Smooth muscle cell (in vitro differentiated cells): ENCODE data around the gene GPRC5B. TPM values are rescaled to one million over a fixed set of nuclear protein-coding genes. Genes with fewer than 3 reads are reported as not detected.
A peak's percentile ranks its signal among the peaks of the same experiment; 100 is the strongest.

ENCODE experiments used
- DNase-seq: peaks from one replicate; lab custom pipeline; 2025; ENCODE audit not compliant: unreplicated experiment; lab: John Stamatoyannopoulos, UW
- H2AFZ ChIP-seq: fragments of 200-600 bp; sonication (generic); 2 replicates; pipeline ENCODE4 v1.6.0; 2016; ENCODE audit warnings: antibody characterized with exemption, low read depth, mild to moderate bottlenecking
- H3F3A ChIP-seq: fragments of 200-600 bp; sonication (generic); 2 replicates; pipeline ENCODE4 v1.6.0; 2017; ENCODE audit warnings: antibody characterized with exemption, low read depth
- H3K27ac ChIP-seq: fragments of 200-600 bp; sonication (generic); 2 replicates; pipeline ENCODE4 v1.5.1; 2016; ENCODE audit warnings: low read depth, mild to moderate bottlenecking
- H3K27me3 ChIP-seq: fragments of 200-600 bp; sonication (generic); 2 replicates; pipeline ENCODE4 v1.6.1; 2016; ENCODE audit warnings: low read depth, mild to moderate bottlenecking
- H3K36me3 ChIP-seq: fragments of 200-600 bp; sonication (generic); 2 replicates; pipeline ENCODE4 v1.5.1; 2016; ENCODE audit warnings: low read depth
- H3K4me1 ChIP-seq: fragments of 200-600 bp; sonication (generic); 2 replicates; pipeline ENCODE4 v1.5.1; 2016; ENCODE audit warnings: low read depth
- H3K4me2 ChIP-seq: fragments of 200-600 bp; sonication (generic); 2 replicates; pipeline ENCODE4 v1.6.0; 2016; ENCODE audit warnings: mild to moderate bottlenecking
- H3K4me3 ChIP-seq: fragments of 200-600 bp; sonication (generic); 2 replicates; pipeline ENCODE4 v1.5.1; 2016; ENCODE audit warnings: mild to moderate bottlenecking
- H3K79me2 ChIP-seq: fragments of 200-600 bp; sonication (generic); 2 replicates; pipeline ENCODE4 v1.6.0; 2016; ENCODE audit warnings: low read depth, mild to moderate bottlenecking
- H3K9ac ChIP-seq: fragments of 200-600 bp; sonication (generic); 2 replicates; pipeline ENCODE4 v1.6.0; 2016; ENCODE audit warnings: low read depth
- H3K9me3 ChIP-seq: fragments of 200-600 bp; sonication (generic); replicated peaks from 2 replicates; pipeline ENCODE4 v1.5.1; 2016; ENCODE audit warnings: low read depth
- H4K20me1 ChIP-seq: fragments of 200-600 bp; sonication (generic); 2 replicates; pipeline ENCODE4 v1.6.0; 2016; ENCODE audit warnings: low read depth
- WGBS: methylation state at CpG from one replicate; pipeline ENCODE4 v1.1.7; 2016; ENCODE audit warnings: low lambda C conversion rate; 5-methylcytosine and 5-hydroxymethylcytosine counted together
- polyA plus RNA-seq: library from polyadenylated mRNA; unstranded; fragments of >200 nt; fragmentation: Nextera tagmentation; extraction: Ambion mirVana; gene quantifications from 2 replicates; pipeline ENCODE4 v1.2.1, GENCODE V29; 2016
- total RNA-seq: library from RNA; depleted of rRNA; stranded (reverse); fragments of >200 nt; gene quantifications from 2 replicates; pipeline ENCODE4 v1.2.3, GENCODE V29; 2014
- TF ChIP-seq, protein P1 (sequence below): fragments of 200-600 bp; sonication (generic); IDR thresholded peaks from 2 replicates; pipeline ENCODE4 v1.5.1; 2017; ENCODE audit warnings: borderline replicate concordance, mild to moderate bottlenecking, antibody characterized with exemption; ENCODE audit not compliant: insufficient read depth, poor library complexity, severe bottlenecking

Gene GPRC5B
- total and polyA plus RNA-seq, 2 experiments from 2014 or later = 7.8 to 18.9 TPM

GRCh38 chr16:19822533-19822932 lies 62.1 kb downstream of the GPRC5B start:
- no peaks in the 10 kb centered on the region for H4K20me1 ChIP-seq
- no peaks in the 10 kb centered on the region for H3K36me3 ChIP-seq
- DNase-seq = no peak
- H3K27me3 ChIP-seq = no peaks in the 10 kb centered on the region
- H3K9ac ChIP-seq = no peak overlapping the region
- no peak overlapping the region for H3K4me3 ChIP-seq
- no peaks in the 10 kb centered on the region for H3K4me1 ChIP-seq
- H3K4me2 ChIP-seq = peak overlapping the region; percentile 54
- H3F3A ChIP-seq = no peaks in the 10 kb centered on the region
- no peaks in the 10 kb centered on the region for H3K9me3 ChIP-seq
- 43% methylated on average over 2 of the region's 2 CpGs for WGBS
- H2AFZ ChIP-seq = no peak overlapping the region
- no peaks in the 10 kb centered on the region for H3K79me2 ChIP-seq
- TF ChIP-seq, protein P1, sequence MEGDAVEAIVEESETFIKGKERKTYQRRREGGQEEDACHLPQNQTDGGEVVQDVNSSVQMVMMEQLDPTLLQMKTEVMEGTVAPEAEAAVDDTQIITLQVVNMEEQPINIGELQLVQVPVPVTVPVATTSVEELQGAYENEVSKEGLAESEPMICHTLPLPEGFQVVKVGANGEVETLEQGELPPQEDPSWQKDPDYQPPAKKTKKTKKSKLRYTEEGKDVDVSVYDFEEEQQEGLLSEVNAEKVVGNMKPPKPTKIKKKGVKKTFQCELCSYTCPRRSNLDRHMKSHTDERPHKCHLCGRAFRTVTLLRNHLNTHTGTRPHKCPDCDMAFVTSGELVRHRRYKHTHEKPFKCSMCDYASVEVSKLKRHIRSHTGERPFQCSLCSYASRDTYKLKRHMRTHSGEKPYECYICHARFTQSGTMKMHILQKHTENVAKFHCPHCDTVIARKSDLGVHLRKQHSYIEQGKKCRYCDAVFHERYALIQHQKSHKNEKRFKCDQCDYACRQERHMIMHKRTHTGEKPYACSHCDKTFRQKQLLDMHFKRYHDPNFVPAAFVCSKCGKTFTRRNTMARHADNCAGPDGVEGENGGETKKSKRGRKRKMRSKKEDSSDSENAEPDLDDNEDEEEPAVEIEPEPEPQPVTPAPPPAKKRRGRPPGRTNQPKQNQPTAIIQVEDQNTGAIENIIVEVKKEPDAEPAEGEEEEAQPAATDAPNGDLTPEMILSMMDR = no peak
- peak overlapping the region; percentile 56 for H3K27ac ChIP-seq

DNA sequence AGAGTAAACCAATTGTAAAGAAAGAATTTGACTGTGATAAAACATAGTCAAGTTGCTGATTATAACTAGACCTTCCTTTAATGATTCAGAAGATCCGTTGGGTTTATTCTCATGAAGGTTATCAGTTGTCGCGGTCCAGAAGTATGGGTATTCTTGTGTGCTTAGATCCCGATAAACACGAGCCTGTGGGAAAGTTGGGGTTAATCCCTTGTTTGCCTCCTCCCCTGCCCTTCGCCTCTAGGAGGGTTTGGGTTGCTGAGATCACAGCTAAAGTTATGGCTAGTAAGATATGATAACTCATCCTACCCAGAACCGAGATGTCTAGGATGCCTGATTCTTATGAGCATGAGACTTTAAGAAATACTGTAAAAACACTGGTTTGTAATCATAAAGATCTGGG lies 66.8 kb downstream of the GPRC5B start:
- Histone ChIP-seq H2AFZ (no peak overlapping the region), H3K4me2 (peak overlapping the region; percentile 34), H3K9me3 (no peaks in the 10 kb centered on the region), H3K79me2 (no peaks in the 10 kb centered on the region), H3K27me3 (no peaks in the 10 kb centered on the region), H3K4me1 (no peaks in the 10 kb centered on the region), H3K9ac (no peak overlapping the region), H4K20me1 (no peaks in the 10 kb centered on the region), H3K4me3 (no peak overlapping the region), H3K27ac (peak overlapping the region; percentile 39), H3F3A (no peaks in the 10 kb centered on the region), H3K36me3 (no peaks in the 10 kb centered on the region)
- 38% methylated on average over 7 of the region's 7 CpGs for WGBS
- TF ChIP-seq, protein P1 = no peak
- no peak for DNase-seq

DNA sequence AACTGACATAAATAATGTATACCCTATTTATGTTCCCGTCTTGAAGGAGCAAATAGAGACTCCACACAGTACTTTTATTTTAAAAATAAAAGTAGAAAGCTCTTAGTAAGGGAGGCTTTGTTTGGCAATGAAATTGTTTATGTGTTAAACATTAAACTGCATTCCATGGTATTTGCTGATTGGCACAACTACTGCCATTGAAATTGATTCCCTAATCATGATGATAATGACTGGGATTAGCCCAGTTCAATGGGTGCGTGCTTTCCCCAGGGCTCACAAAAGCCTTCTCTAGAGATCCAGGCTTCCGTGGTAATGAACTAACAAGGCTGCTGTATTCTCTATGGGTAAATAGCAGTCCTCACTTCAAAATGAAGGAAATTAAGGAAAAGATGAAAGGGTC lies 67.5 kb downstream of the GPRC5B start:
- Histone ChIP-seq H3K27me3 (no peaks in the 10 kb centered on the region), H3K4me1 (no peaks in the 10 kb centered on the region), H3F3A (no peaks in the 10 kb centered on the region), H3K36me3 (no peaks in the 10 kb centered on the region), H2AFZ (no peak overlapping the region), H4K20me1 (no peaks in the 10 kb centered on the region), H3K79me2 (no peaks in the 10 kb centered on the region), H3K9me3 (no peaks in the 10 kb centered on the region), H3K4me3 (no peak overlapping the region), H3K9ac (no peak overlapping the region), H3K4me2 (peak overlapping the region; percentile 34), H3K27ac (peak overlapping the region; percentile 39)
- TF ChIP-seq, protein P1 = no peak
- WGBS = 43% methylated on average over 3 of the region's 3 CpGs
- no peak for DNase-seq

GRCh38 chr16:19815418-19815817 lies 69.2 kb downstream of the GPRC5B start:
- H3K27me3 ChIP-seq = no peaks in the 10 kb centered on the region
- TF ChIP-seq, protein P1 = no peak
- WGBS = 62% methylated on average over 2 of the region's 2 CpGs
- no peak overlapping the region for H2AFZ ChIP-seq
- no peak overlapping the region for H3K4me2 ChIP-seq
- no peak overlapping the region for H3K9ac ChIP-seq
- H3K4me3 ChIP-seq = no peak overlapping the region
- H3K9me3 ChIP-seq = no peaks in the 10 kb centered on the region
- no peak overlapping the region for H3K27ac ChIP-seq
- H3K4me1 ChIP-seq = no peaks in the 10 kb centered on the region
- H3F3A ChIP-seq = peaks cover 4% of the 10 kb centered on the region
- H4K20me1 ChIP-seq = no peaks in the 10 kb centered on the region
- no peaks in the 10 kb centered on the region for H3K79me2 ChIP-seq
- DNase-seq = no peak
- no peaks in the 10 kb centered on the region for H3K36me3 ChIP-seq
